Measurements from ENCODE around the gene CHMP4B. TPM values are rescaled to one million over a fixed set of nuclear protein-coding genes. Genes with fewer than 3 reads are reported as not detected.
A peak's percentile ranks its signal among the peaks of the same experiment; 100 is the strongest.

CHMP4B gene
- total and polyA plus RNA-seq, 5 donors from 2014 or later = 3.1 to 49.0 (median 4.8) TPM

- Histone ChIP-seq H3K36me3 (ENCODE audit: control insufficient read depth, insufficient read depth, low read length) (no peaks in the 10 kb centered on the region), H3K27ac (ENCODE audit: insufficient read depth, low read length, poor library complexity, severe bottlenecking) (no peak overlapping the region), H3K4me1 (ENCODE audit: control insufficient read depth, insufficient read depth, low read length, poor library complexity, severe bottlenecking) (no peaks in the 10 kb centered on the region), H3K27me3 (ENCODE audit: control insufficient read depth, insufficient read depth, low read length) (no peaks in the 10 kb centered on the region), H3K4me3 (ENCODE audit: low read depth, low read length) (no peak overlapping the region), H3K9me3 (ENCODE audit: control insufficient read depth in 2 of 2, low read length in 2 of 2) (peaks cover 4 to 13% of the 10 kb centered on the region in 2 experiments)
- H3K27ac Mint-ChIP-seq = no peak overlapping the region
- peaks cover 3 to 23% (median 10%) of the 10 kb centered on the region in 7 donors for H3K9me3 Mint-ChIP-seq
- H3K4me1 Mint-ChIP-seq = peaks cover 0 to 4% (median 2%) of the 10 kb centered on the region in 4 donors
- peaks cover 5% of the 10 kb centered on the region for H3K36me3 Mint-ChIP-seq
- no peak for ATAC-seq (ENCODE audit: low read depth in 2 of 2)
- peaks cover 7% of the 10 kb centered on the region for H3K27me3 Mint-ChIP-seq
- no peak for DNase-seq
- H3K4me3 Mint-ChIP-seq = no peak overlapping the region
These were observed 70.8 kb downstream of the CHMP4B start for GRCh38 chr20:33881989-33882388.

GRCh38 chr20:33882481-33882880 lies 71.3 kb downstream of the CHMP4B start:
- Mint-ChIP-seq H3K4me1 (peaks cover 0 to 4% (median 2%) of the 10 kb centered on the region in 4 donors), H3K9me3 (peaks cover 3 to 23% (median 10%) of the 10 kb centered on the region in 7 donors), H3K27me3 (peaks cover 4% of the 10 kb centered on the region), H3K36me3 (peaks cover 5% of the 10 kb centered on the region), H3K27ac (no peak overlapping the region), H3K4me3 (no peak overlapping the region)
- DNase-seq (no peak), ATAC-seq (ENCODE audit: low read depth in 2 of 2) (no peak)
- H3K27me3 ChIP-seq (ENCODE audit: control insufficient read depth, insufficient read depth, low read length) = no peaks in the 10 kb centered on the region
- H3K9me3 ChIP-seq (ENCODE audit: control insufficient read depth in 2 of 2, low read length in 2 of 2) = peaks cover 4 to 13% of the 10 kb centered on the region in 2 experiments
- no peaks in the 10 kb centered on the region for H3K36me3 ChIP-seq (ENCODE audit: control insufficient read depth, insufficient read depth, low read length)
- no peak overlapping the region for H3K4me3 ChIP-seq (ENCODE audit: low read depth, low read length)
- H3K4me1 ChIP-seq (ENCODE audit: control insufficient read depth, insufficient read depth, low read length, poor library complexity, severe bottlenecking) = no peaks in the 10 kb centered on the region
- H3K27ac ChIP-seq (ENCODE audit: insufficient read depth, low read length, poor library complexity, severe bottlenecking) = no peak overlapping the region

- peaks cover 0 to 4% (median 2%) of the 10 kb centered on the region in 4 donors for H3K4me1 Mint-ChIP-seq
- H3K4me3 Mint-ChIP-seq = no peak overlapping the region
- Histone ChIP-seq H3K4me1 (ENCODE audit: control insufficient read depth, insufficient read depth, low read length, poor library complexity, severe bottlenecking) (no peaks in the 10 kb centered on the region), H3K27ac (ENCODE audit: insufficient read depth, low read length, poor library complexity, severe bottlenecking) (no peak overlapping the region), H3K36me3 (ENCODE audit: control insufficient read depth, insufficient read depth, low read length) (no peaks in the 10 kb centered on the region), H3K9me3 (ENCODE audit: control insufficient read depth in 2 of 2, low read length in 2 of 2) (peaks cover 4 to 13% of the 10 kb centered on the region in 2 experiments), H3K27me3 (ENCODE audit: control insufficient read depth, insufficient read depth, low read length) (no peaks in the 10 kb centered on the region), H3K4me3 (ENCODE audit: low read depth, low read length) (no peak overlapping the region)
- DNase-seq = no peak
- no peak overlapping the region for H3K27ac Mint-ChIP-seq
- ATAC-seq (ENCODE audit: low read depth in 2 of 2) = no peak
- H3K27me3 Mint-ChIP-seq = peaks cover 4% of the 10 kb centered on the region
- peaks cover 0 to 18% (median 10%) of the 10 kb centered on the region in 7 donors for H3K9me3 Mint-ChIP-seq
- peaks cover 5% of the 10 kb centered on the region for H3K36me3 Mint-ChIP-seq
These were observed 72.0 kb downstream of the CHMP4B start for GRCh38 chr20:33883164-33883563.

- Mint-ChIP-seq H3K9me3 (peaks cover 0 to 13% (median 5%) of the 10 kb centered on the region in 7 donors), H3K36me3 (no peaks in the 10 kb centered on the region), H3K4me3 (no peak overlapping the region), H3K27ac (peak overlapping the region in 2 of 3 donors; percentile 8 to 62), H3K27me3 (peaks cover 9% of the 10 kb centered on the region), H3K4me1 (peaks cover 0 to 4% (median 2%) of the 10 kb centered on the region in 4 donors)
- no peaks in the 10 kb centered on the region for H3K27me3 ChIP-seq (ENCODE audit: control insufficient read depth, insufficient read depth, low read length)
- no peak overlapping the region for H3K27ac ChIP-seq (ENCODE audit: insufficient read depth, low read length, poor library complexity, severe bottlenecking)
- no peaks in the 10 kb centered on the region for H3K4me1 ChIP-seq (ENCODE audit: control insufficient read depth, insufficient read depth, low read length, poor library complexity, severe bottlenecking)
- H3K9me3 ChIP-seq (ENCODE audit: control insufficient read depth in 2 of 2, low read length in 2 of 2) = peaks cover 0 to 5% of the 10 kb centered on the region in 2 experiments
- no peak overlapping the region for H3K4me3 ChIP-seq (ENCODE audit: low read depth, low read length)
- no peaks in the 10 kb centered on the region for H3K36me3 ChIP-seq (ENCODE audit: control insufficient read depth, insufficient read depth, low read length)
- DNase-seq (no peak), ATAC-seq (ENCODE audit: low read depth in 2 of 2) (no peak)
These were observed 73.5 kb downstream of the CHMP4B start for GRCh38 chr20:33884633-33885032.

GRCh38 chr20:33889312-33889711 lies 78.2 kb downstream of the CHMP4B start:
- peaks cover 2% of the 10 kb centered on the region for H3K27me3 ChIP-seq (ENCODE audit: control insufficient read depth, insufficient read depth, low read length)
- Mint-ChIP-seq H3K27ac (no peak overlapping the region), H3K27me3 (peaks cover 14% of the 10 kb centered on the region), H3K4me1 (no peaks in the 10 kb centered on the region), H3K9me3 (peaks cover 0 to 10% (median 3%) of the 10 kb centered on the region in 7 donors), H3K4me3 (no peak overlapping the region), H3K36me3 (no peaks in the 10 kb centered on the region)
- H3K4me3 ChIP-seq (ENCODE audit: low read depth, low read length) = no peak overlapping the region
- H3K4me1 ChIP-seq (ENCODE audit: control insufficient read depth, insufficient read depth, low read length, poor library complexity, severe bottlenecking) = no peaks in the 10 kb centered on the region
- no peaks in the 10 kb centered on the region for H3K36me3 ChIP-seq (ENCODE audit: control insufficient read depth, insufficient read depth, low read length)
- DNase-seq (no peak), ATAC-seq (ENCODE audit: low read depth in 2 of 2) (no peak)
- H3K9me3 ChIP-seq (ENCODE audit: control insufficient read depth in 2 of 2, low read length in 2 of 2) = no peaks in the 10 kb centered on the region
- H3K27ac ChIP-seq (ENCODE audit: insufficient read depth, low read length, poor library complexity, severe bottlenecking) = no peak overlapping the region

- Mint-ChIP-seq H3K27me3 (peaks cover 14% of the 10 kb centered on the region), H3K36me3 (no peaks in the 10 kb centered on the region)
- H3K4me1 ChIP-seq (ENCODE audit: control insufficient read depth, insufficient read depth, low read length, poor library complexity, severe bottlenecking) = no peaks in the 10 kb centered on the region
These were observed 79.4 kb downstream of the CHMP4B start for GRCh38 chr20:33890557-33890956.

GRCh38 chr20:33893314-33893713 lies 82.2 kb downstream of the CHMP4B start:
- H3K36me3 ChIP-seq (ENCODE audit: control insufficient read depth, insufficient read depth, low read length) = no peaks in the 10 kb centered on the region
- H3K27ac ChIP-seq (ENCODE audit: insufficient read depth, low read length, poor library complexity, severe bottlenecking) = no peak overlapping the region
- peaks cover 2% of the 10 kb centered on the region for H3K27me3 ChIP-seq (ENCODE audit: control insufficient read depth, insufficient read depth, low read length)
- no peak overlapping the region for H3K4me3 ChIP-seq (ENCODE audit: low read depth, low read length)
- H3K9me3 Mint-ChIP-seq = peaks cover 0 to 10% (median 3%) of the 10 kb centered on the region in 7 donors
- DNase-seq (no peak), ATAC-seq (ENCODE audit: low read depth in 2 of 2) (no peak)
- no peaks in the 10 kb centered on the region for H3K4me1 Mint-ChIP-seq
- H3K9me3 ChIP-seq (ENCODE audit: control insufficient read depth in 2 of 2, low read length in 2 of 2) = no peaks in the 10 kb centered on the region
- no peak overlapping the region for H3K27ac Mint-ChIP-seq
- H3K4me3 Mint-ChIP-seq = no peak overlapping the region
- H3K27me3 Mint-ChIP-seq = peaks cover 23% of the 10 kb centered on the region
- H3K36me3 Mint-ChIP-seq = no peaks in the 10 kb centered on the region
- H3K4me1 ChIP-seq (ENCODE audit: control insufficient read depth, insufficient read depth, low read length, poor library complexity, severe bottlenecking) = no peaks in the 10 kb centered on the region

More at GRCh38 chr20:33890557-33890956, 79.4 kb downstream of the CHMP4B start:
- Histone ChIP-seq H3K27ac (ENCODE audit: insufficient read depth, low read length, poor library complexity, severe bottlenecking) (no peak overlapping the region), H3K27me3 (ENCODE audit: control insufficient read depth, insufficient read depth, low read length) (peaks cover 2% of the 10 kb centered on the region), H3K9me3 (ENCODE audit: control insufficient read depth in 2 of 2, low read length in 2 of 2) (no peaks in the 10 kb centered on the region), H3K36me3 (ENCODE audit: control insufficient read depth, insufficient read depth, low read length) (no peaks in the 10 kb centered on the region), H3K4me3 (ENCODE audit: low read depth, low read length) (no peak overlapping the region)
- Mint-ChIP-seq H3K9me3 (peaks cover 0 to 10% (median 3%) of the 10 kb centered on the region in 7 donors), H3K27ac (no peak overlapping the region), H3K4me3 (no peak overlapping the region), H3K4me1 (no peaks in the 10 kb centered on the region)
- DNase-seq (no peak), ATAC-seq (ENCODE audit: low read depth in 2 of 2) (no peak)

GRCh38 chr20:33894798-33895197 lies 83.7 kb downstream of the CHMP4B start:
- Mint-ChIP-seq H3K27me3 (peaks cover 22% of the 10 kb centered on the region), H3K27ac (no peak overlapping the region), H3K4me3 (no peak overlapping the region), H3K9me3 (peaks cover 0 to 10% (median 1%) of the 10 kb centered on the region in 7 donors), H3K36me3 (no peaks in the 10 kb centered on the region), H3K4me1 (no peaks in the 10 kb centered on the region)
- no peak for ATAC-seq (ENCODE audit: low read depth in 2 of 2)
- DNase-seq = no peak
- Histone ChIP-seq H3K9me3 (ENCODE audit: control insufficient read depth in 2 of 2, low read length in 2 of 2) (no peaks in the 10 kb centered on the region), H3K27ac (ENCODE audit: insufficient read depth, low read length, poor library complexity, severe bottlenecking) (no peak overlapping the region), H3K4me1 (ENCODE audit: control insufficient read depth, insufficient read depth, low read length, poor library complexity, severe bottlenecking) (no peaks in the 10 kb centered on the region), H3K36me3 (ENCODE audit: control insufficient read depth, insufficient read depth, low read length) (no peaks in the 10 kb centered on the region), H3K4me3 (ENCODE audit: low read depth, low read length) (no peak overlapping the region), H3K27me3 (ENCODE audit: control insufficient read depth, insufficient read depth, low read length) (peaks cover 2% of the 10 kb centered on the region)
